T47D (cell line): Measurements from ENCODE around the gene GRPEL2.
"Not testable (repeated sequence)": the region's sequence is repeated elsewhere in the genome, so short reads cannot be mapped to it uniquely, and the experiment has no call there.

Source experiments
- DNase-seq, 2 experiments: peaks; one replicate each; pipeline versions ENCODE4 v3.0.0 to v3.0.0-alpha.2; 2011 to 2012; ENCODE audit warnings: low read depth in 1 of 2, low spot score in 1 of 2
- JUND ChIP-seq: IDR thresholded peaks from 2 replicates; pipeline ENCODE4 v1.6.1; 2012; ENCODE audit warnings: low read depth
- in situ Hi-C: cut with HindIII; loops from 2 replicates; pipeline ENCODE4 v1.10.0; 2016; ENCODE audit warnings: low sequenced_read_pairs, low pct_unique_long_range_greater_than_20kb

Gene GRPEL2

GRCh38 chr5:149389552-149390495 lies 44.5 kb downstream of the GRPEL2 start:
- in situ Hi-C loops: no loop called here
- no peak for TF ChIP-seq JUND
- no peak for DNase-seq

DNA sequence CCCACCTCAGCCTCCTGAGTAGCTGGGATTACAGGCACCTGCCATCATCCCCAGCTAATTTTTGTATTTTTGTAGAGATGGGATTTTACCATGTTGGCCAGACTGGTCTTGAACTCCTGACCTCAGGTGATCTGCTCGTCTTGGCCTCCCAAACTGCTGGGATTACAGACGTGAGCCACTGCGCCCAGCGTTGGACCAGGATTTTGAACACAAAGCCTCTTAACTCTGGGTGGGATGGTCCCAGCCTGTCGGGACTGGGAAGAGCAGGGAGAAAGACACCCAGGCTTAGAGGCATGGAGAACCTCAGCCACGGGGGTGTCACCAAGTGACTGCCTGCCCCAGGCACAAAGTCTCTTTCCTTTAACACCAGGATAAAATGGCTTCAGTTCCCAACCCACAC lies 45.8 kb downstream of the GRPEL2 start:
- in situ Hi-C loops, DNase-seq: not testable (repeated sequence)

DNA sequence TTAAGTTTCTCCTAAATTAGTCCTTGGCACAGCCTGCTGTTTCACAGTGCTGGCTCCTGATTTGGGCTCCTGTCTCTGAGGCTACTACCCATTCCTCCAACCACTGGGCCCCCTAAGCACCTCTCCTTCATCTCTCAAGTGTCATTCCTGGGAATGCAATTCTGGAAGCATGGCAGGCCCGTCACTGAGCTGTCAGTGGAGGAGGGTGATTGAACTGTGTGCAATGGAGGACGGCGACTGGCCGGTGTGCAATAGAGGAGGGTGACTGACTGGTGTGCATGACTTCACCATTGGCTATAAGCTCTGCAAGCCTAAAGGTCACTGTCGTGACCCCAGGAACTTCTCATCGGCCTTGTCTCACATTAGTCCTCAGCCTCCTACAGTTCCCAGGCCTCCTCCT lies 46.2 kb downstream of the GRPEL2 start:
- in situ Hi-C loops: no loop called here
- no peak for DNase-seq
- no peak for TF ChIP-seq JUND

GRCh38 chr5:149392718-149393117 lies 47.4 kb downstream of the GRPEL2 start:
- in situ Hi-C loops: no loop called here
- no peak for DNase-seq
- no peak for TF ChIP-seq JUND

GRCh38 chr5:149394996-149395395 lies 49.7 kb downstream of the GRPEL2 start:
- in situ Hi-C loops, DNase-seq: not testable (repeated sequence)

DNA sequence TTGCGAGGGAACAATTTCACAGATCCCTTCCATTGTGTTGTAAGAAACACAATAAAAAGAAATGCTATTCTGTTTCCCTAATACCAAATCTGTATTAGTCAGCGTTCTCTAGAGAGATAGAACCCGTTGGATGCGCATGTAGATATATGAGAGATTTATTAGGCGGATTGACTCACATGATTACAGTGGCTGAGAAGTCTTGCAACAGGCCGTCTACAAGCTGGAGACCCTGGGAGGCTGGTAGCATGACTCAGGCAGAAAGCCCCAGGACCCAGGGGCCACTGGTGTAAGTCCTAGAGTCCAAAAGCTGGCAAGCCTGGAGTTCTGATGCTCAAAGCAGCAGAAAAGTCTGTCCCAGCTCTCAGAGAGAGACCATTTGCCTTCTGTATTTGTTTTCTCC lies 52.2 kb downstream of the GRPEL2 start:
- TF ChIP-seq JUND: no peak
- DNase-seq: no peak
- in situ Hi-C loops: no loop called here

DNA sequence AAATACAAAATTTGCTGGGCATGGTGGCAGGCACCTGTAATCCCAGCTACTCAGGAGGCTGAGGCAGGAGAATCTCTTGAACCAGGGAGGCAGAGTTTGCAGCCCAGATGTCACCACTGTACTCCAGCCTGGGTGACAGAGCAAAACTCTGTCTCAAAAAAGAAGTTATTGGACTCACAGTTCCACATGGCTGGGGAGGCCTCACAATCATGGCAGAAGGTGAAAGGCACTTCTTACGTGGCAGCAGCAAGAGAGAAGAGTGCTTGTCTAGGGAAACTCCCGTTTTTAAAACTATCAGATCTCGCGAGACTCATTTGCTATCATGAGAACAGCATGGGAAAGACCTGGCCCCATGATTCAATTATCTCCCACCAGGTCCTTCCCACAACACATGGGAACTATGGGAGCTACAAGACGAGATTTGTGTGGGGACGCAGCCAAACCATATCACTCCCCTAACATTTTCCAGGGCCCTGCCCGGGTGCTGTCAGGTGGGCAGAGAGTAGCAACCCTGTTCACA lies 53.5 kb downstream of the GRPEL2 start:
- in situ Hi-C loops, DNase-seq: not testable (repeated sequence)

- DNase-seq: no peak
- no peak for TF ChIP-seq JUND
- in situ Hi-C loops: no loop called here
These were observed 54.5 kb downstream of the GRPEL2 start for GRCh38 chr5:149399775-149400174.

GRCh38 chr5:149400304-149400703 lies 55.0 kb downstream of the GRPEL2 start:
- TF ChIP-seq JUND: no peak
- in situ Hi-C loops: no loop called here
- DNase-seq: no peak

DNA sequence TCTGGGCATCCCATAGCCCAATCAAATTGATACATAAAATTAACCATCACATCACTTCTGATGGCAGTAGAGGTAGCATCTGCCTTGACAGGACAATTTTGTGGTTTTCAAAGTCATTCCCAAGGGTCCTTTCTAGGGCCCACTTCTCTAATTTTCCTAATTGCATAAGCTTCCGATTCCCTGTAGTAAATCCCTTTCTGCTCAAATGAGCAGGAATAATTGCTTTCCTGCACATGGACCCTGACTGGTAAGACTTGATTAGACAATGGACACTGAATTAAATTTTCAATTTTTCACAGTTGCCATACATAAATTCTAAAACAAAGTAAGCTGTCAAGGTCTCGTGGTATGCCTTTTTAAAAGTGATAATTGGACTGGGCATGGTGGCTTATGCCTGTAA lies 55.8 kb downstream of the GRPEL2 start:
- no peak for DNase-seq
- in situ Hi-C loops: no loop called here
- TF ChIP-seq JUND: no peak

DNA sequence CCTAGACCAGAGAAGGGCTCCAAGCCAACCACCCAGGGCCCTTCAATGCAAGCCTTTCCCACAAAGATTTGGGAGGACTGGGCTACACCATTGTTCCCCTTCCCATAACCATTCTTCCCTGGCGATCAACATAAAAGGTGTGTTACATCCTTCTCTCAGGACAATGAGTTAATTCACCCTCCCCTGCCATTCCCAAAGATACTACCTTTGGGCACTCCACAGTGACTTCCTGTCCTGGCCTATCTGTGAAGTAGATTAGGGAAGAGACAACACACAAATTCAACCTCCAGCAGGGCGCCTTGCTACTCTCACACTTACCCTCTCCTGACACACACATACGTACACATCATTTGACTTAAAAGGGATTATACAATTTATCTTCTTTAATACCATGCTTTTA lies 57.0 kb downstream of the GRPEL2 start:
- TF ChIP-seq JUND: no peak
- in situ Hi-C loops: no loop called here
- no peak for DNase-seq
